GM23248 (cell line): ENCODE results near the gene GAB3.

Experiments
- EZH2 ChIP-seq: fragments of 200-600 bp; sonication (generic); IDR thresholded peaks from 2 replicates; pipeline ENCODE4 v1.6.1; 2018; ENCODE audit warnings: antibody characterized with exemption, mild to moderate bottlenecking; ENCODE audit not compliant: insufficient read depth, poor library complexity, severe bottlenecking
- EZH2phosphoT487 ChIP-seq: fragments of 200-600 bp; sonication (generic); IDR thresholded peaks from 2 replicates; pipeline ENCODE4 v1.6.1; 2018; ENCODE audit warnings: antibody characterized with exemption, moderate library complexity, mild to moderate bottlenecking, low read depth; ENCODE audit not compliant: insufficient read depth

DNA sequence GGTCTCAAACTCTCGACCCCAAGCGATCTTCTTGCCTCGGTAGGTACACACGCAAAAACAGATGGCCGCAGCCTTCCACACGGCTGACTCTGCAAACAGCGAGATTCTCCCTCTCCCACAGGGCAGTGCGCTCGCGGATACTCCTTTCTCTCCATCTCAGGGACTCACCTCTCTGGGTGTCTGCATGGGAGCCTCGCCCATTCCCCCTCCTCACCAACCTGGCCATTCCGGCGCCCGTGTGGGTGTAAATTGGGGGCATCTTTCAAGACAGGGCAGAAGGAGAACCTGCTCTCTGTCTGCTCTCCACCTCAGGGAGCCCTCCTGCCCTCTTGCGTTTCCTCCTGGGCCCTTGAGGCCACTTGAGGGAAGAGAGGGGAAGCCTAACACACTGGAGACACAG, 101.9 kb downstream of the GAB3 start:
- TF ChIP-seq EZH2 (no peak), EZH2phosphoT487 (no peak)
